SK-N-MC (cell line): ENCODE results near the gene ZDHHC7.

Source experiments
- DNase-seq: peaks from one replicate; pipeline ENCODE4 v3.0.0-alpha.2; 2011; ENCODE audit warnings: low read depth, low spot score
- H3K27ac ChIP-seq: fragments of 200-600 bp; sonication (generic); 2 replicates; pipeline ENCODE4 v1.5.1; 2016; ENCODE audit warnings: mixed run types
- H3K36me3 ChIP-seq: fragments of 200-600 bp; sonication (generic); 2 replicates; pipeline ENCODE4 v1.6.1; 2017; ENCODE audit warnings: antibody characterized with exemption, low read length, mixed read lengths; ENCODE audit not compliant: insufficient read depth
- H3K4me3 ChIP-seq: fragments of 200-600 bp; sonication (generic); 2 replicates; pipeline ENCODE4 v1.5.1; 2016
- H3K9ac ChIP-seq: fragments of 200-600 bp; sonication (generic); 2 replicates; pipeline ENCODE4 v1.8.0; 2017; ENCODE audit warnings: mixed run types, mixed read lengths; ENCODE audit not compliant: insufficient read length
- H3K9me3 ChIP-seq: fragments of 200-600 bp; sonication (generic); 2 replicates; pipeline ENCODE4 v1.6.1; 2017; ENCODE audit warnings: low read depth, mild to moderate bottlenecking, antibody characterized with exemption, low read length, moderate library complexity, mixed read lengths
- EZH2 ChIP-seq: fragments of 200-600 bp; sonication (generic); IDR thresholded peaks from one replicate; pipeline ENCODE4 v1.6.1; 2017; ENCODE audit warnings: antibody characterized with exemption
- FOXP2 ChIP-seq: optimal IDR thresholded peaks from 2 replicates; pipeline ENCODE3; 2011; ENCODE audit warnings: mild to moderate bottlenecking, moderate library complexity; ENCODE audit not compliant: insufficient read depth; ENCODE audit errors: extremely low read length, control extremely low read depth
- POLR2AphosphoS5 ChIP-seq: IDR thresholded peaks from 2 replicates; pipeline ENCODE4 v1.6.1; 2012; ENCODE audit warnings: mild to moderate bottlenecking, low read depth, low read length, borderline replicate concordance

Gene ZDHHC7

DNA sequence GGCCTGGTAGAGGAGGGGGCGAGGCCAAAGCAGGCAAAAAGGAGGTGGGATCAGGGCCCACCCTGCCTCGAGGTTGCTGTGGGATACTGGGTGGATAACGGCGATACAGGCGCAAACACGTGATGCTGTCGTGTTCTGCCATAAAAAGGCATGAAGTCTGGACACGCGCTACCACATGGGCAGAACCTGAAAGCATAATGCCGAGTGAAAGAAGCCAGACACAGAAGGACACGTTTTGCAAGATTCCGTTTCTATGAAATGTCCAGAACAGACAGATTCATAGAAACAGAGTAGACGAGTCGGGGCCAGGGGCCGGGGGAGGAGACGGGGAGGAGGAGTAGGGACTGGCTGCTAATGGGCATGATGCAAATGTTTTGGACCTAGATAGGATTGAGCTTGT is 43.5 kb downstream of the ZDHHC7 start:
- no peak overlapping the region for H3K27ac ChIP-seq
- H3K9me3 ChIP-seq = no peaks in the 10 kb centered on the region
- no peak overlapping the region for H3K4me3 ChIP-seq
- H3K36me3 ChIP-seq = no peaks in the 10 kb centered on the region
- no peak overlapping the region for H3K9ac ChIP-seq
- DNase-seq = no peak
- TF ChIP-seq FOXP2 (no peak), POLR2AphosphoS5 (no peak), EZH2 (no peak)

DNA sequence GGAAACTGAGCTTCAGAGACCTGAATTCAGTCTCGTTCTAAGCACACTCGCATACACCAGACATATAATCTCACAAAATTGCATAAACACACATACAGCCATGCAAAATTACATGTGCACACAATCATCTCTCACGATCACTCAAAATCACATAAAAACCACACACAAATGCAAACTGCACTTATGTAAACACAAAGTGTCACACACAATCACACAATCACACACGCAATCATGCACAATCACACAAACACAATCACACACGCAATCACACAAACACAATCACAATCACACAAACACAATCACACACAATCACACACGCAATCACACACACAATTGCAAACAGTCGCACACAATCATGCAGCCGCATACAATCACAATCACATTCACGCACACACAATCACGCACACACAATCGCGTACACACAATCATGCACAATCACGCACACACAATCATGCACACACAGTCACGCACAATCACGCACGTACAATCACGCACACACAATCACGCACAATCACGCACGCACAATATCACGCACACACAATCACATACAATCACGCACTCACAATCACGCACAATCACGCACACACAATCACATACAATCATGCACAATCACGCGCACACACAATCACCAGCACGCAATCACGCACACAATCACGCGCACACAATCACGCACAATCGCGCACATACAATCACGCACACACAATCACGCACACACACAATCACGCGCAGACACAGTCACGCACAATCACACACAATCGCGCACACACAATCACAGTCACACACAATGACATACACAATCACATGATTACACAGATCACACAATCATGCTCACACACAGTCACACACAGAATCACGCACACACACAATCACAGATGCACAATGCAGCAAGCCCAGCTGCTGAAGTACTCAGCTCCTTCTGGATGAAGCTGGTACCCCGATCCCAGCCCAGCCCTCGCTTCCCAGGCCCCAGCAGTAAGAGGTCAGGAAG is 45.6 kb downstream of the ZDHHC7 start:
- Histone ChIP-seq H3K36me3 (no peaks in the 10 kb centered on the region), H3K9ac (no peak overlapping the region), H3K9me3 (no peaks in the 10 kb centered on the region), H3K4me3 (no peak overlapping the region), H3K27ac (no peak overlapping the region)
- DNase-seq = no peak
- no peak for TF ChIP-seq EZH2
- TF ChIP-seq POLR2AphosphoS5 = no peak
- no peak for TF ChIP-seq FOXP2

DNA sequence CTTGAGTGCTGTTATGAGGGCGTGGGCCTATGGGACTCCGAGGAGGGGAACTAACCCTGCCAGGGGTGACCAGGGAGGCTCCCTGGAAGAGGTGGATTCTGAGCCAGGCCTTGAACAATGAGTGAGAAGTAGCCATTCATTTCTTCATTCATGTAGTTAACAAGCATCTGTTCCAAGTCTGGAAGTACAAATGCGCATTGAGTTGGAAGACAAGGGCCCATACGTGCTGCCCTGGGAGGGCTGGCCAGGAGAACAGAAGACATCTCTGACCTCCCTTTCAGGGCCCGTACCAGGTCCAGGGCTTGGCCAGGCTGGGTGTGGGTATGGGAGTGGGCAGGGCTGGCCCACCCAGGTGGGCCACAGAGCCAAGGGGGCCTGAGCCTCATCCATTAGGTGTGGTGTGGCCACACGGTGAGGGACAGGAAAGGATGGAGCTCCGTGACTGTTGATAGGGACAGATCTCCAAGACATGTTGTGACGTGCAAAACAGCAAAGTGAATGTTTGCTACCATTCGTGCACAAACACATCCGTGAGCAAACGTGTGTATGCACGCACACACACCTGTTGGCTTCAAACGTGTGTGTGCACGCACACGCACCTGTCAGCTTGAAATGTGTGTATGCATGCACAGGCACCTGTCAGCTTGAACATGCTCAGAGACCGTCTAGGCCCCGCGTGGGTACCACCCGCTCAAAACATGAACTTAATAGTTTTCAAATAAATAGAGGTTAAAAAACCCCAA is 46.8 kb downstream of the ZDHHC7 start:
- H3K36me3 ChIP-seq = no peaks in the 10 kb centered on the region
- DNase-seq = no peak
- no peaks in the 10 kb centered on the region for H3K9me3 ChIP-seq
- H3K9ac ChIP-seq = no peak overlapping the region
- TF ChIP-seq EZH2 (no peak), POLR2AphosphoS5 (no peak), FOXP2 (no peak)
- H3K27ac ChIP-seq = no peak overlapping the region
- H3K4me3 ChIP-seq = no peak overlapping the region

DNA sequence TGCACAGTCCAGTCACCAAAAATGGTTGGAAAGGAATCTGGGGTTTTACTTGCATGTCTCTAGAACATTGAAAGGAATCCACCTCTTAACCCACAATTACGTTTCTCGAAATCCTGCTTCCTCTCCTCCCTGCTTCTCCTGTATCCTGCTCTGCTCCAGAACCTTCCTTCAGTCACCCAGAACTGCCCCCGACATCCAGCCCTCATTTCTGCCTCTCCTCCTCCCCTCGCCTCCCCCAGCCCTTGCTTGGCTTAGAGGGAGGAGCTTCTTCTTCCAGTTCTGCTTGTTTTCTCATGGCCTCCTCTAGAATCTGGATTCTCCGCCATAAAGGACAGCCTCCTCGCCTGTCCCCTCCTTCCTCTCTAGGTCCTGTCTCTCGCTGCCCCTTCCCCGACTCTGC is 48.3 kb downstream of the ZDHHC7 start:
- Histone ChIP-seq H3K4me3 (no peak overlapping the region), H3K9me3 (no peaks in the 10 kb centered on the region), H3K9ac (no peak overlapping the region), H3K36me3 (no peaks in the 10 kb centered on the region), H3K27ac (no peak overlapping the region)
- TF ChIP-seq EZH2 (no peak), FOXP2 (no peak), POLR2AphosphoS5 (no peak)
- no peak for DNase-seq

DNA sequence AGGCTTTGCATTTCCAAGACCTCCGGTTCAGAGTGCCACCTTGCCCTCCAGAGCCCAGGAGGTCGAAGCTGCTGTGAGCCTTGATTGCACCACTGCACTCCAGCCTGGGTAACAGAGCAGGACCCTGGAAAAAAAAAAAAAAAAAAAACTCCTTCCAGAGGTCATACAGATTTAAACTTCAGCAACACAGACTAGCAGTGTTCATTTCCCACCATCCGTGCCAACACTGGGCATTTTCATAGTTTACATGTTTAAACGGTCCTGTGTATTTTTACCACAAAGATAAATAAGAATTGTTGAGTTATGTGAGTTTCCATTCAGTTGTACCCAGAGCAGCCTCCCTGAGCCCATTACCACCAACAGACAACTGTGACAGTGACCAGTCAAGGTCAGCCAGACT is 50.4 kb downstream of the ZDHHC7 start:
- DNase-seq = no peak
- TF ChIP-seq POLR2AphosphoS5 = no peak
- no peak for TF ChIP-seq EZH2

DNA sequence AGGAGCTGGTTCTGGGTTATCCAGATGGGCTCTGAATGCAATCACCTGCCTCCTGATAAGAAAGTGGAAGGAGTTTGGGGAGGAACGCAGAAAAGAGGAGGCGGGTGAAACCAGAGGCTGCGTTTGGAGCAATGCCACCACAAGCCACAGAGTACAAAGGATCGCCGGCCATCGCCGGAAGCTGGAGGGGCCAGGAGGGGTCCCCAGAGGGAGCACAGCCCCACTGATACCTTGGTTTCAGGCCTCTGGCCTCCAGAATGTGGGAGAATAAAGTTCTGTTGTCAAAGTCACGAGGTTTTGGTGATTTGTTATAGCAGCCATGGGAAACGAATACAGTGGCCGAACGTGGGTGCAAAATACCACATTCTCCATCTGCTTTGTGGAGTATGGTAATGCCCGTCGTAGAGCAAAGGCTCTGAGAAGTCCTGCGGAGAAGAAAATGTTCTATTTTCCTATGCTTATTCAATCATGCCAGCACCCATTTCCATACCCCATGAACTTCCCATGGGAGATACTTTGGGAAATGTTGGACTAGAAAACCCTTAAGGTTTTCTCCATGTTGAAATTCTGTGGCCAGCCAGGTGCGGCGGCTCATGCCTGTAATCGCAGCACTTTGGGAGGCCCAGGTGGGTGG is 51.4 kb downstream of the ZDHHC7 start:
- Histone ChIP-seq H3K9me3 (no peaks in the 10 kb centered on the region), H3K36me3 (no peaks in the 10 kb centered on the region), H3K27ac (no peak overlapping the region), H3K4me3 (no peak overlapping the region), H3K9ac (no peak overlapping the region)
- no peak for DNase-seq
- TF ChIP-seq EZH2 (no peak), POLR2AphosphoS5 (no peak), FOXP2 (no peak)

More for the DNA sequence above, 50.4 kb downstream of the ZDHHC7 start:
- Histone ChIP-seq H3K9ac (no peak overlapping the region), H3K9me3 (no peaks in the 10 kb centered on the region), H3K36me3 (no peaks in the 10 kb centered on the region), H3K4me3 (no peak overlapping the region), H3K27ac (no peak overlapping the region)

DNA sequence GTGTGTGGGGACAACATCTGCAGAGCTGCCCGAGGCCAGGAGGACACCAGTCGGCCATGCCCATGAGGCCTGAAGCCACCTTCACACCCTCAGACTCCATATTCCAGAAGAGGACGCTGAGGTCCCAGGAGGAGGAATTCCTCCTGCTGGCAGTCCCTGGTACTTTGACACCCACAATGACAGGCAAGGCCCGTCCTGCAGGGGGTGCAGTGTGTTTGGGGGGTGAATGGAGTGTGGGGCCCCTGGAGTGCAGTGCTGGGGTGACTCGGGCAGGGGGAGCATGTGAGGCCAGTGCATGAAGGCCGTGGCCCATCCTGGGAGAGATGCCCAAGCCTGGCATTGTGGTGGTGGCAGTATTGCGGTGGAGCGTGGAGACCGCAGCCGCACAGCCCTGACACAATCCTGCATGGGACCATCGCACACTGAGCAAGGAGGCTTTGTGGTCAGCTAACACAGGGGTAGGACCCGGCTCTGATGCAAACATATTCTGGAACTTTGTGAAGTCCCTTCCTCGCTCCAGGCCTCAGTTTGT is 52.2 kb downstream of the ZDHHC7 start:
- Histone ChIP-seq H3K9ac (no peak overlapping the region), H3K4me3 (no peak overlapping the region), H3K36me3 (no peaks in the 10 kb centered on the region), H3K9me3 (no peaks in the 10 kb centered on the region), H3K27ac (no peak overlapping the region)
- DNase-seq = no peak
- TF ChIP-seq FOXP2 (no peak), POLR2AphosphoS5 (no peak), EZH2 (no peak)

DNA sequence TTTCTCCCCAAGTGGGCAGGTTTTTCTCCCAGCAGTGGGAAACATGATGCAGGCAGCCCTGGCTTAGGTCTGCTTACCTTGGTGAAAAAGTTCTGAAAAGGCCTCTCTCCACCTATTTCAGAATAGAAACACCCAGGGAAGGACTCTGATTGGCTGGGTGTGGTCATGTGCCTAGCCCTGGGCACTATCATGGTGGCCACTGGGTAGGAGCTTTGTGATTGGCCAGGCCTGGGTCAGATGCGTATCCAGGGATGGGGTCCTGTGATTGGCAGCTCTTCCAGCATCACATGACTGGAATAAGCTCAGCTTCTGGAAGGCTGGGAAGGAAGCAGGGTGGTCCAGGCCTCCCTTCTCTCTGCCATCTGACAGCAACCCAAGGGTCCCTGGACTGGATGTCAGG is 53.5 kb downstream of the ZDHHC7 start:
- Histone ChIP-seq H3K27ac (no peak overlapping the region), H3K9ac (no peak overlapping the region), H3K4me3 (no peak overlapping the region), H3K9me3 (no peaks in the 10 kb centered on the region), H3K36me3 (no peaks in the 10 kb centered on the region)
- no peak for TF ChIP-seq FOXP2
- no peak for TF ChIP-seq POLR2AphosphoS5
- TF ChIP-seq EZH2 = no peak
- no peak for DNase-seq
